ENCODE results near the gene UBTF. TPM values are rescaled to one million over a fixed set of nuclear protein-coding genes. Genes with fewer than 3 reads are reported as not detected.

UBTF gene
- total and polyA plus RNA-seq, 2 donors (not counting 3 experiments of a cell fraction or from before 2014, with no cell fraction given), result 14.7 to 84.7 TPM

- no peak overlapping the region for H3K27ac ChIP-seq (ENCODE audit: insufficient read depth, low read depth, low read length)
- ChIA-PET POLR2A (interaction anchor here (1.5 kb wide), 1 partner anchor 141 kb away, joined by 4 read pairs; the partner anchor contains the start of gene GRN), CTCF (interaction anchor here (0.6 to 2.4 kb wide), 21 partner anchors 12 to 320 kb away, joined by 3 to 17 read pairs (median 3); partner anchors contain the start of genes GRN, LSM12, RUNDC3A and SLC25A39)
- peaks cover under 1% of the 10 kb centered on the region for H3K79me2 ChIP-seq (ENCODE audit: control insufficient read depth, insufficient read depth, low read length)
- peak; percentile 77 for FAIRE-seq
- H2AFZ ChIP-seq (ENCODE audit: low read depth, low read length), result no peak overlapping the region
- no peaks in the 10 kb centered on the region for H3K27me3 ChIP-seq (ENCODE audit: control insufficient read depth in 2 of 2, insufficient read depth in 2 of 2, low read length in 2 of 2)
- no peaks in the 10 kb centered on the region for H4K20me1 ChIP-seq (replicated peaks; ENCODE audit: control insufficient read depth, extremely low read depth, insufficient read depth, low read length)
- TF ChIP-seq, protein P1, sequence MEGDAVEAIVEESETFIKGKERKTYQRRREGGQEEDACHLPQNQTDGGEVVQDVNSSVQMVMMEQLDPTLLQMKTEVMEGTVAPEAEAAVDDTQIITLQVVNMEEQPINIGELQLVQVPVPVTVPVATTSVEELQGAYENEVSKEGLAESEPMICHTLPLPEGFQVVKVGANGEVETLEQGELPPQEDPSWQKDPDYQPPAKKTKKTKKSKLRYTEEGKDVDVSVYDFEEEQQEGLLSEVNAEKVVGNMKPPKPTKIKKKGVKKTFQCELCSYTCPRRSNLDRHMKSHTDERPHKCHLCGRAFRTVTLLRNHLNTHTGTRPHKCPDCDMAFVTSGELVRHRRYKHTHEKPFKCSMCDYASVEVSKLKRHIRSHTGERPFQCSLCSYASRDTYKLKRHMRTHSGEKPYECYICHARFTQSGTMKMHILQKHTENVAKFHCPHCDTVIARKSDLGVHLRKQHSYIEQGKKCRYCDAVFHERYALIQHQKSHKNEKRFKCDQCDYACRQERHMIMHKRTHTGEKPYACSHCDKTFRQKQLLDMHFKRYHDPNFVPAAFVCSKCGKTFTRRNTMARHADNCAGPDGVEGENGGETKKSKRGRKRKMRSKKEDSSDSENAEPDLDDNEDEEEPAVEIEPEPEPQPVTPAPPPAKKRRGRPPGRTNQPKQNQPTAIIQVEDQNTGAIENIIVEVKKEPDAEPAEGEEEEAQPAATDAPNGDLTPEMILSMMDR (IDR thresholded peaks at IDR 0.05; ENCODE audit: extremely low read depth in 1 of 2, insufficient read depth in 1 of 2, low read depth in 1 of 2, low read length in 2 of 2), result peak; percentile 72 to 81
- TF ChIP-seq FOS (IDR thresholded peaks at IDR 0.05; ENCODE audit: borderline replicate concordance, insufficient read depth, low read length), result no peak
- TF ChIP-seq JUN (IDR thresholded peaks at IDR 0.05; ENCODE audit: borderline replicate concordance, insufficient read depth, insufficient read length, low read depth), result no peak
- TF ChIP-seq MAX (IDR thresholded peaks at IDR 0.05; ENCODE audit: insufficient read depth, insufficient read length), result no peak
- no peak for TF ChIP-seq EZH2 (IDR thresholded peaks at IDR 0.05; ENCODE audit: borderline replicate concordance, low read depth, low read length, severe bottlenecking)
- H3K4me3 ChIP-seq (replicated peaks in 1 of 3; ENCODE audit: insufficient read depth in 1 of 3, low read depth in 1 of 3, low read length in 3 of 3), result no peak overlapping the region
- no peak overlapping the region for H3K9ac ChIP-seq (replicated peaks; ENCODE audit: extremely low read depth, insufficient read depth, low read length)
- peaks cover 0 to 16% of the 10 kb centered on the region in 2 experiments for H3K36me3 ChIP-seq (ENCODE audit: control insufficient read depth in 2 of 2, extremely low read depth in 1 of 2, insufficient read depth in 2 of 2, low read length in 2 of 2)
- dilution Hi-C loops (cut with MboI; ENCODE audit: extremely low pct_ligation_motif_present, low sequenced_read_pairs), result no loop called here
- no peak overlapping the region for H3K4me2 ChIP-seq (ENCODE audit: insufficient read depth, low read length)
- H3K9me3 ChIP-seq (replicated peaks; ENCODE audit: control insufficient read depth, insufficient read depth, low read length), result no peaks in the 10 kb centered on the region
- intact Hi-C loops (cut with micrococcal nuclease), result no loop called here
- no TSS peak for BruUV-seq (replicated peaks)
- H3K4me1 ChIP-seq (ENCODE audit: control insufficient read depth, extremely low read depth, insufficient read depth, low read length), result peaks cover 12% of the 10 kb centered on the region
- H3K9me1 ChIP-seq (replicated peaks; ENCODE audit: control insufficient read depth, extremely low read depth, insufficient read depth, low read length), result no peaks in the 10 kb centered on the region
- DNase-seq (ENCODE audit: low read depth, low spot score), result peak; percentile 56
Measured at GRCh38 chr17:44203731-44204440, 15.6 kb downstream of the UBTF start.
